Measurements from ENCODE around the gene INPP5A.

GRCh38 chr10:132711613-132712121 lies 174.1 kb downstream of the INPP5A start:
- no peak for TF ChIP-seq POLR2A (IDR thresholded peaks at IDR 0.05; ENCODE audit: low read length)
- TF ChIP-seq GATA1 (IDR thresholded peaks at IDR 0.05; ENCODE audit: low read depth, low read length): no peak

All from erythroblast (primary cell).